GM21390 (cell line): ENCODE results near the gene GADD45G.

Experiments used
- ATAC-seq: cut with Tn5 transposase; IDR thresholded peaks from one replicate; pipeline ENCODE4 v1.9.1; 2021; ENCODE audit not compliant: unreplicated experiment

The GADD45G gene

DNA sequence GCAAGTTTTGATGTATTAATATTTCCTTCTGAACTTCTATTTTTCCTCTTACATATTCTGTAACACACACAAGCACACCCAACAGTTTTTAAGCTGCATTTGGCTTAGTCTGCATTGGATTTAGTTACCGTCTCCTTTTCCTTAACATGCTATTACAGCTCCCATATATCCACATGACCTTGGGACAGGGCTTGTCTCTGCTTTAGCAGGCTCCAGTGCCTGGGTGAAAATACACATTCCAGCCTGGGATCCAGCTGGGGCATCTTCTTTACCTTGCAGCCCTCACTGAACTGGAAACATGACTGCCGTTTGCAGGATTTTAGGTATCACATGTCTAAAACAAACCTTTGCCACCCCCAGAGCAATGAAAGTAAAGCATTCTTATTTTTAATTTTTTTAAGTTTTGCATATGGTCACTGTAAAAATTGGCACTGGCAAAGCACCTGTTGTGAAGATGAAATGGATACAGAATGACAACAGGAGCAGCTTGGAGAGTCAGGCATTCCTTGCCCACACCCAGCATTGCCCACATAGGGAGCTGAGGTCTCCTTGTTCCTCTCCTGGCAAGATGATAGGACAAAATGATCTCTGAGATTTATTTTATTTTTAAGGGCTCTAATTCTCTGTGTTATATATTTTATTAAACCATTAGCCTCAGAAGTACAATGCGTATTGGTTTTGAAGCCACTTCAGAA lies 4.0 kb downstream of the GADD45G start:
- no peak for ATAC-seq

DNA sequence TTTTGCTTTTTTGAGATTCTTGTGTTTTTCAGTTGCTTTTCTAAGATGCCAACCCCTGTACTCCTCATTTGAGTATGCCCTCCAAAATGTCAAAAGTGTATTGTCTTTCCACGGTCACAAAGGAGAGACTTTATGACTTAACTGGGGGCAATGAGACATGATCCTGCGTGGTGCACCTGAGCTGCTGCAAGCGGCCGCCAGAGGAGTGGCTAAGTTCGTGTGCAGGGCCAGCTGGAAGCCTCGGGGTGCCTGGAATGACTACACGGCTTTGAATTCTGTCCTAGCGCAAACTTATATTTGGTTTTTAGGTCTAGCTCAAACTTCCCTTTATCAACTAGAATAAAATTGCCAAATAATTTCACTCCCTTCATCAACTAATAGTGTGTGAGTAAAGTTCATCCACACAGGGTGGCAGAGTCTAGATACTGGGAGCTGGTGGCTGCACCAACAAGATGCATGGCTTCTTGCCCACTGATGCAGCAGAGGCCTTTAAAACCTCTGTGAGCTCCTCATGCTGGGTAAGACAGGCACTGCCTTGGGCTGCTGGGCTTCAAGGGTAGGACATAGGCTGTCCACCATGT lies 4.7 kb downstream of the GADD45G start:
- ATAC-seq: no peak

DNA sequence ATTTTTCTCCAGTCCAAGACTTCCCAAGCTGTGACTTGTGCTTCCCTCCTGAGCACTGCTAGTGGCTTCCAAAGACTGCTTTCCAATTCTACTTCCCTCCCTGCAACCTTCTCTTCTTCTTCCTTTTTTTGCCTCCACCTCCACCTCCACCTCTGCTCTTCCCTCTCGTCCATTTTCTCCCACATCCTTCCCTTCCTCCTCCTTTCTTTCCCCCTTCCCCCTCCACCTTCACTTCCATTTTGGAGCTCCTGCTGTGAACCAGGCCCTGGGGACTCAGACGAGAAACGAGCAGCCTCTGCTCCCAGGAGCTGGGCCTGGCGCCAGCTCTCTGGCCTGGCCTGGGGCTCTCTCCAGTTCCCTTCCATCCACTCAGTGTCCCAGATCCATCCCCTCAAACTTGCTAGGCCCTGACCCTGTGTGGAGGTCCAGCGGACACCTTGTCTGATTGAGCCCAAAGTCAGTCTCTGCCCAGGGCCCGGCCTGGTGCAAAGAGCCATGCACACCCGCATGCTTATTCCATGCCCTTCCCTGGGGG lies 5.6 kb downstream of the GADD45G start:
- no peak for ATAC-seq

DNA sequence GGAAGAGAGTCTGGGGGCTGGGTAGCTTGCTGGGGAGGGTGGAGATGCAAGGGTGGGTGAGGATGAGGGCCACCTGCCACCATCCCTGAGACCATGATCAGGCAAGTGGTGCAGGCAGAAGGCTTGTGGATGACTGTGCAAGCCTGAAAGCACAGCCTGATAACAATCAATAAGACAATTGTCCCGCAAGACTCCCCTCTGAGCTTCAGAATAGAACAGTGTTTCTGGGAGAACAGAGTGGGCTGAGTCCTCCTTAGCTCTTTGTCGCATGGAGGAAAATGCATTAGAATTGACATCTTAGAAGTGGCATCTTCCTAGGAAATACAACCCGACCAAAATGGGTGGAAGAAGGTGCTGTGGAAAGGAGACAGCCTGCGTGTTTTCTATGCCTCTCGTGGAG lies 6.6 kb downstream of the GADD45G start:
- no peak for ATAC-seq

DNA sequence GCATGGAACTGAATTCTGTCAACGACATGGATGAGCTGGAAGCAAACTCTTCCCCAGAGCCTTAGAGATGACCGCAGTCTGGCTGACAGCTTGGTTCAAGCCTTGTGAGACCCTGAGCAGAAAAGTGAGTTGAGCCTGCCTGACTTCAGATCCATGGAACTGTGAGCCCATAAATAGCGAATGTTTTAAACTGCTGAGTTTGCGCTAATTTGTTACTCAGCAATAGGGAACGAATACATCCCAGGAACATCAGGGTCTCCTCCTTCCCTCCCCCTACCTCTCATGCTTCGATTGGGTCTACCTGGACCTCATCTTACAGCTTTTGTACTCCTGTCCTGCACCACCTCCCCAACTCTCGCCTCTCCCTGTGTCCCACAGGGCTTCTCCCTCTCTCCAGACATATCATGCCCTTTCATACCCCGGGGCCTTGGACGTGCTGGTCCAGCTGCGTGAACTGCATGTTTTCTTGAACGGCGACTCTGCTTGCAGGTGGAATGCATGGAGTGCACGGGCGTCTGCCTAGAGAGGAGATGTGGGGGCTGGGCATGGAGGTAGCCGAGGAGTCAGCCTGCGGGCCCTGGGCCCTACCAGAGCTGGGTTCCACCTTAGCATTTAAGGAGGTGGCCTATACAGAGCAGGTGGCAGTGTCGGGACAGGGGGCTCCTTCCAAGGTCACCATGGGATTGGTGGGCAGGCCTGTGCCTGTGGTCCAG lies 7.9 kb downstream of the GADD45G start:
- ATAC-seq: no peak

DNA sequence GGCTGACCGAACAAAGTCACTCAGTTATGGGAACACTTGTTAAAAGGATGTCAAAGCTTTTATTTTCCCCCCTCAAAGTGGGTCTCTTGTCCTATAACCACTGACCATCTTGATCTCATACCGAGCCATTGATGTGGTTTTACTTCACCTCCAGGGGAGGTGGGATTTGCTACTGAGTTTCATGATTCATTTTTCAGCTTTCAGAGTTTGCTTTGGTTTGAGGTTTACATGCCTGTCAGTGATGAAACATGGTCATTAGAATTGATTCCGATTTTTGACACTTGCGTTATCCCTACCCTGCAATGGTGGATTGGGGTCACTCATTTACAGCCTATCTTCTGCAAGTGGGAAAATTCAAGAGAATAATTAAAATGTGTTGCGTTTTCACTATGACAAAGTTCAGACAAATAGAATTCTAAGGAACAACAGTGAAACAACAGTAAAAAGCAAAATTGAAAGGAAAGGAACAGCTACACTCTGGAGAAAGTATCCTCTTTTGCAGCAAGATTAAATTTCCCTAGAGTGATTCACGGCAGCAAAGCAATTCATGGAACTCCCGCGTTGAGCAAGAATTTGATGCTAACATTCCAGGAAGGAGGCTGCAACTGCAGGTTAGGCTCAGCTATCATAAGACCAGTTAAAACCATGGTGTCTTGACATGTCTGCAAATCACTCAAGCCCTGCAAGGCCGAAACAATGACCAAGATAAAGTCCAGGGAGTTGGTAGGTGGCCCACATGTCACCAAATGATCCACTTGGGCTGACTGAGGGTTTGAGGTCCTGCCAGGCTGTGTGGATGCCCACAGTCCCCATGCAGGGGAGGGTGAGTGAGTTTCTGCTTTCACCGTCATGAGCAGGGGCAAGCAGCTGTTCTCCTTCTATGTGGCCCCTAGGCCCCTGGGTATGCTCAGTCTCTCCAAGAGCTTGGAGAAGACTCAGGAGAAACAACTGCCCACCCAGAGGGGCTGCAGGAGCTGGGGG lies 9.4 kb downstream of the GADD45G start:
- ATAC-seq: no peak

DNA sequence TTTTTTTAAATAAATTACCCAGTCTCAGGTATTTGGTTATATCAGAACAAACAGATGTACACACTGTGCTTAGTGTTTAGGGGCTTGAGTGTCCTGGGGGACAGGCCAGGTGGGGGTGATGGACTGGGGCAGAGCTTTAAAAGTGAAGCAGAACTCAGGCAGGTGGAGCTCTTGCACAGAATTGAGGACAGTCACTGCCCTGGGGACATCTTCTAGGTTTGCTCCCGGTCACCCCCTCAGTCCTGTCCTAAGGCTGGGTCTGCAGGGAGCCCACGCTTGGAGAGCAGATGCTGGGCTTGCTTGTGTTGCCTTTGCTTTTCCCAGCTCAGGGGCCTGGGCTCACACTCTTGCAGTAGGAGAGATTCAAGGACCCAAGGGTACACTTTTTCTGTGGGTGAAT lies 10.8 kb downstream of the GADD45G start:
- ATAC-seq: no peak

DNA sequence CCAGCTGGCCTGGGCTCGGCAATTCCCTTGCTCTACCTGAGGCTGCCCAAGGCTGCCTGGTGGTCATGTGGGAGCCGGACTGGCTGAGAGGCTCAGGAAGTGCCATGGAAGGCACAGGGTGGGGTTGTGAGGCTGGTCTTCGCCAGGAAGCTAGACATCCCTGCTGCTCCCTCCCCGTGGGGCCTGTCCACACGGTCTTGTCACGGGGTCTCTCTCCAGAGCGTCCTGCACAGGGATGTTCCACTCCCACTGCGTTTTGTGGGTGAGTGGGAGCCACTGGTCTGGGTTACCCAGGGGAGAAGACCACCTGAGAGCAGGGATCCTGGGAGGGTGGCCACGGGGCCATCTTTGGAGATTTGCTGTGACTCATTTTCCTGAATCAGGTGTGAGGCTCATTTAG lies 11.6 kb downstream of the GADD45G start:
- ATAC-seq: no peak

DNA sequence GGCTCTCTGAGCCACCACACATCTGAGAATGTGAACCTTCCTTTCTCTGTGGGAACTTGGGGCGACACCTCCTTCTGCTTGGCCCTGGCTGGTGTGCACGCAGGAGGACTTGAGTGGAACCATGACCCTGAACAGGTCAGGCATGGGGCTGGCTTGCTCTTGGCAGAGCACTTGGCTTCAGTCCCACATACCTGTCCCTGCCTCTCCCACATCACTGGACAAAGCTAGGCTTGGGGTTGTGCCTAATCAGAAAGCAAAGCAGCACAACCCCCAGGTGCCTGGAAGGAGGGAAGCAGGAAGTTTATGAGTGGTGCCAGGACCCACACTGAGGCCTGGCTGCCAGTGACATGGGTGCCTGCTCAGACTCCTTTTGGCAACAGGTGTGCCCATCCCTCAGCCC lies 13.2 kb downstream of the GADD45G start:
- no peak for ATAC-seq

DNA sequence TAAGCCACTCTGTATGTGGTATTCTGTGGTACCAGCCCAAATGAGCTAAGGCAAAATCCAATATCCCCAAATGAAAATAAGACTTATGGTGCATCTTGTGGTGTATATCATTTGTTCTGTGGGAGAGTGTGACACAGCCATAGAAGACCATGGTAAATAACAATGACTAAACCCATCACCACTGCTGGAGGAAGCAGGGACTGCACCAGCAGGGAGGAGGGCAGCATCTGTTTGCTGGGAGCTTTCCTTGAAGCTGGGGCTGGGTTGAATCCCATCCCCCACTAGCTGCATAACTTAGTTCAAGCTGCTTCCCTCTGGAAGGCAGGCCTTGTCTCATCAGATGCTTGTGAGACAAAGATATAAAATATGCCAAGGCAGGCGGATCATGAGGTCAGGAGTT lies 14.2 kb downstream of the GADD45G start:
- ATAC-seq: no peak

DNA sequence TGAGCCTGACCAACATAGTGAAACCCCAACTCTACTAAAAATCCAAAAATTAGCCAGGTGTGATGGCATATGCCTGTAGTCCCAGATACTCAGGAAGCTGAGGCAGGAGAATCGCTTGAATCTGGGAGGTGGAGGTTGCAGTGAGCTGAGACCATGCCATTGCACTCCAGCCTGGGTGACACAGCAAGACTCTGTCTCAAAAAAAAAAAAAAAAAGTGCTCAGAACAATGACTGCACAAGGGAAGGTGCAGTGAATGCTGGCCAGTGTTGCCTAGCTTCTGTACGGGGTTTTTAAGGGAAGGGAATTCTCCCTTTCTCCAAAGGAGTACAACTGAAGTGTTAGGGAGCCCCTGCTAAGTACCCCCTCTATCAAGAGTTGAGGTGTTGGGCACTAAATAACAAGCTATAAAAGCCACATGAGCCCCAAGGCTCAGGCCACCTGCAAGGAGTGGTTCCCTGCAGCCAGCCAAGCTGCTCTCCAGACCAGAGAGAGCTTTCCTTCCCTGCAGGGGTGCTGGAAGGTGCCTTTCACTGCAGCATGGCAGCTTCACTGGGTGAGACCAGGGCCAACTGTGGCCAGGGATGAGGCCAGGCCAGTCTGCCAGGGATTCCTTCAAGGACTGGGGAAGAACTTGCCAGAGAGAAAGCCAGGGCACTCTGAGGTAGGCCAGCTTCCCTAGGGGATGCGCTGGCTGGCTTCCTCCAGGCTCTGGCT lies 14.8 kb downstream of the GADD45G start:
- ATAC-seq: no peak

DNA sequence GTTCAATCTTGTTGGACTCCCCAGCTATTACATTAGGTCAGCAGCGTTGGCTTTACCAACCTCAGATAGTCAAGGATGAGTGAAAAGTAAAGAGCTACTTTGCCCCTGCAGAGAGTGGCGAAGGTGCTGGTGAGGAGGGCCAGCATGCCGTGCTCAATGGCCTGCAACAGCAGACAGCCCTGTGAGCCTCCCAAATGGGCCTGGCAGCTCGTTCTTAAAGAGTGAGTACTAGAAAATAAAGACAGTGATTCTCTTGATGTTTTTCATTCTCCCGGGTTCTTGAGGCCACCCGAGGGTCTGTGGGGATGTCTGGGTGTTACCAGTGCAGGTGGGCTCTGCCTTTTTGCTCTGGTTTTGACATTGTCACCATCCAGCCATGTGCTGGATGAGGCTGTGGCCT lies 16.2 kb downstream of the GADD45G start:
- ATAC-seq: no peak

DNA sequence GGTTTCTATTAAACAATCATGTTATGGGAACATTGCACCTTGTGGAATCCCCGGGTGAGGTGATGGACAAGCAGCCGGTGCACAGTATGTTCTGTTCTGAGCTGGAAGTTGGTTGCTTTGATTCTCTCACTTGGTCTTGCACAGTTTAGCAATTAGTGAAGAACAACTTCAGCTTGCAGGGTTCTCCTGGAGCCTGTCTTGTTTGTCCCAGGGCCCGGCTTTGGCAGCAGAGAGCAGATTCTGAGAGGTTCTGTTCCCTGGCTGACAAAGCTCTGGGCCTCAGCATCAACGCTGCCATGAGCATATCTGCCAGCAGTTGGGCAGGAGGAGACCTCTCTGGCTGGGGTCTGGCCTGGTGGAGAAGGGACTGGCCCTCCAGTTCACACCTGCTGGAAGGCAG lies 16.9 kb downstream of the GADD45G start:
- ATAC-seq: no peak

DNA sequence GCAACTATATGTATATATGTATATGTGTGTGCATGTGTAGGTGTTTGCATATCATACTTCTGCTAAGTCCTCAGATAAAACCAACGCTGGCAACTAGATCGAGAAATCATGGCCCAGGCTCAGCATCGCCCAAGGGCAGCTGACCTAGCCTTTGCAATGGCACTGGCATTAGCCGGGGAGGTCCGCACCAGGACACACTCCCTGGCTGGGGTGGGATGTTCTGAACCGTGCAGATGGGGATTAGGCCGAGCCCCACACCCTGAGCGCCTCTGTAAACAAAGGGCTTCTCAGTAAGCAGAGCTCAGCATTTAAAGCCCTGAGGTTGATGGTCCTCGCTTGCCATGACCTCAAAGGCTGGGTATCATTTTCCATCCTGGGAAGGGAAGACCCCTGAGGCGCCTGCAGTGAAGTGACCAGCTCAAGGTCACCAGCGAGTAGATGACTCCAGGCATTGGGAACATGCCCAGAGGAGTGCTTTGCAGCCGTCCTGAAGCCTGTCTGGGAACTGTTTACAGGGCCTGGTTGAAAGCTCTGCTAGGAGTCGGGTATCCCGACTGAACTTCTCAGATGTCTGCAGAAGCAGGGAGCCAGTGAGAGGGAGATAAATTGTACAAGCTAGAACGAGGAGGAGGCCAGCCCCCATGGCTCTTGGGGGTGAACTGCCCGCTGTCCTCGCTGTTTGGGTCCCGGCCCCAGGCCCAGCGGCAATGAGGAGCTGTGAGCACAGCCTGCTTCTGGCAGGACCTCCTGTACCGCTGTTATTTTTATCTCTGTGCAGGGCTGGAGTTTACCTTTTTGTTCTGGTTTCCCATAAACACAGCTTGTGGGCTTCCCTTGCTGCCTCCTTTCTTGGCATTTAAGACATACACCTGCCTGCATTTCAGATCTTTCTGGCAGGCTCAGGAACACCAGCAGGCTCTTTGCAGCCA lies 18.4 kb downstream of the GADD45G start:
- ATAC-seq: no peak

DNA sequence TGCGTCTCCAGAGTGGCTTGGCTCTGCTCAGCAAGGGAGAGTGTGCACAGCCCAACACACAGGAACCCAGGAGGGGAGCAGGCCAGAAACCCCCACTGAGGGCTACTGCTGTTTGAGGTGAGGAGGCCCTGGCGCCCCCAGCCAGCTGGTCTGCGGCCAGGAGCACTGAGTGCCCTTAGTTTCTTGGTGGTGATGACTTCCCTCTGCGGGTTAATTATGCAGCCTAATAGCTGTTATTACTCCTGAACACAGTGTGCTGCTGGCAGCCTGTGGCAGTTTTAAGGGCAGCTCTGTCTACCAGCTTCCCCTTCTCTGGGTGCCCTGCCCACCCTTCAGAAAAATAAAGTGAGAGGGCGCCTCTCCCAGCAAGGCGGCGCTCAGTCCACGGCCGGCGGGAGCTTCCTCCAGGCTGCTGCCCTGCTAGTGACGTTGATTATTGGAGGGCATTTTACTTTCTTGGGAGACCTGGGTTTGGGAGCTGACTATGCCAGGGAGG lies 19.2 kb downstream of the GADD45G start:
- ATAC-seq: no peak

DNA sequence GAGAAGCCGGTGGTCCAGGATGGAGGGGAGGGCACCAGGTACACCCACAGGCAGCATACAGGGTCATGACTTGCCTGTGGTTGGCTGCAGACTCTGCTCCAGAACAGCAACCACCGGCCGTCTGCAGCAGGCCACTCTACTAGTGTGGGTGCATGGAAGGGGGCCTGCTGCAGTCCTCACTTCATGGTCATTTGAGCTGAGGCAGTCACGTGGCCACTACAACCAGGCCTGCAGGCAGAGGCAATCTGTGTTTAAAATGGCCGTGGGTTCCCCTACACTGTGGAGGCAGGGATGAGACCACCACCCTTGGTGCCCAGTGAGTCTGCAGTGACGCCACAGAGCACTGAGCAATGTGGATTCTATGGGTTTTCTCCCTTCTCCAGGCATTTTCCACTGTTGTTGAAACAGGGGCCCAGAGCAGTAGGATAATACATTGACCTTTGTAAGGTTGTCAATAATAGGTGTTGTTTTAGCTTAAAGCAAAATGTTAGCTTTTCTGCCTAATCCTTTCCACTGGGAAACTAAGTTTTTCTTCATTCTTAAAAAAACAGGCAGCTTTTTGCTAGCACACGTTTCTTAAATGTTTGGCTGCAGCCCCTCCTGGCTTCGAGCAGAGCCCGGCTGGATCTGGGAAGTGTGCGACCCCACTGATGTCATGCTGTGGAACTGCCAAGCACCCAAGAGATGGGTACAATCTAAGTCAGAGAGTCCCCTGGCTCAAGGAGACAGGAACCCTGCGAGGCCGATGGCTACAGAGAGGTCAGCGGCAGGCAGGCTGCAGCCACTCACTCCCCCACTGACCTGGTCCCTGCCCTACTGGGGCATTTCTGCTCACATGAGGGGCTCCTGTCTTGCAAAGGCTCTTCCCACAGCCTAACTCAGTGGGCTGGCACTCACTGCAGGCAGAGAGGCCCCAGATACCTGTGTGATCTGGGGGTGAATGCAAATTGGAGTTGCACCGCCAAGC lies 21.2 kb downstream of the GADD45G start:
- no peak for ATAC-seq

DNA sequence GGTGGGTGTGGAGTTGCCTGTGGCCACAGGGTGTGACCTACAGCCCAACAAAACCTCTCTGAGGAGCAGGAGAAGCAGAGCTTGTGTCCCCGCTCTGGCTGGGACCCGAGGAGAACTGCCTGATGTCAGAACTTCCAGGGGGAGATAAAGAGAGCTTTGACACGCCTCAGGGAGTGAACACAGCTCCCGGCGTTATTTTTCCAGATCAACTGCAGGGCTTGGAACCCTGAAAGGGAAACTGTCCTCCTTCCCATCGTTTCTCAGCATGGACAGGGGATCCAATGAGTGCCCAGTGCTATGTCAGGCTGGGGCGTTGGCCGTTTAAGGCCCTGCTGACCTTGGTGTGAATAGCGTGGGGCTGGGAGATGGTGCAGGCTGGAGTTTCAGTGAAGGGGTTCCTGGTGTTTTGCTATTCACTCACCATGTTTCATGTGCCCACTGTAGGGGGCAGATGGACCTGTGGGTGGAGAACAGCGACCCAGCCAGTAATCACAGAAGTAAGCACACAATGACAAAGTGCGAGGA lies 22.0 kb downstream of the GADD45G start:
- no peak for ATAC-seq

DNA sequence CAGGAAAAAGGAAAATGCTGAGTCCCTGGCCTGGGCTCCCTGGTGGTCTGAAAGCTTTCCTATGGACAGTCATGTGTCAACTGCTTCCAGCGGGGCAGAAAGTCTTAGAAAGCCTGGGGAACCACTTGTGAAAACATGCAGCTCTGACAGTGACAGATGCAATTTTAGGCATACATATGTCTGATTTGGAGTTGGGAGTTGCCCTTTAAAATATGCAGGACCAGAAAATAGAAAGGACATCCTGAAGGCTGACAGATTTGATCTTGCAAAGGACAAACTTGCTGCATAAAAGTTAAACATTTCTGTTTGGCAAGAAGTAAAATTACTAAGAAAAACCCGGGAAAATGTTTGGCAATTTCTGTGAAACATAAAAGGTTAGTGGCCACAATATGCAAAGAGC lies 23.8 kb downstream of the GADD45G start:
- no peak for ATAC-seq
